ENCODE results near the gene KCNQ1. TPM values are rescaled to one million over a fixed set of nuclear protein-coding genes. Genes with fewer than 3 reads are reported as not detected.

KCNQ1 gene
- total and polyA plus RNA-seq, 2 experiments from 2014 or later = not detected

- H3K4me3 ChIP-seq = no peak overlapping the region
- no peak overlapping the region for H2AFZ ChIP-seq
- DNase-seq = no peak
- H3K9me2 ChIP-seq (ENCODE audit: insufficient read depth) = no peaks in the 10 kb centered on the region
- peaks cover 39% of the 10 kb centered on the region for H3K27me3 ChIP-seq (replicated peaks; ENCODE audit: insufficient read depth)
- no peaks in the 10 kb centered on the region for H3K79me2 ChIP-seq (ENCODE audit: insufficient read depth)
- H4K20me1 ChIP-seq (ENCODE audit: insufficient read depth) = no peaks in the 10 kb centered on the region
- H3K27ac ChIP-seq = no peak overlapping the region
- in situ Hi-C loops (cut with MboI) = no loop called here
- H3K4me1 ChIP-seq (ENCODE audit: insufficient read depth) = no peaks in the 10 kb centered on the region
- H3F3A ChIP-seq (ENCODE audit: insufficient read depth) = no peaks in the 10 kb centered on the region
- no peaks in the 10 kb centered on the region for H3K9me3 ChIP-seq (ENCODE audit: low read depth)
- H3K4me2 ChIP-seq (ENCODE audit: unreplicated experiment) = no peak overlapping the region
- H3K9ac ChIP-seq = no peak overlapping the region
- H3K36me3 ChIP-seq (ENCODE audit: low read depth) = no peaks in the 10 kb centered on the region
- WGBS, 2 experiments (ENCODE audit: low coverage in 1 of 2, low lambda C conversion rate in 2 of 2, missing lambda C conversion rate in 2 of 2) = 63 to 79% methylated on average over 2 of the region's 2 CpGs
- no peak for TF ChIP-seq EZH2 (IDR thresholded peaks at IDR 0.05; ENCODE audit: insufficient read depth, poor library complexity, severe bottlenecking)
- TF ChIP-seq EZH2phosphoT487 (IDR thresholded peaks at IDR 0.05; ENCODE audit: insufficient read depth, low read depth) = no peak
These were observed 108.4 kb downstream of the KCNQ1 start for GRCh38 chr11:2553198-2553597.

GRCh38 chr11:2553886-2554285 lies 109.1 kb downstream of the KCNQ1 start:
- peaks cover 39% of the 10 kb centered on the region for H3K27me3 ChIP-seq (replicated peaks; ENCODE audit: insufficient read depth)

GRCh38 chr11:2554338-2555207 lies 109.8 kb downstream of the KCNQ1 start:
- WGBS, 2 experiments (ENCODE audit: low coverage in 1 of 2, low lambda C conversion rate in 2 of 2, missing lambda C conversion rate in 2 of 2) = 70 to 71% methylated on average over 16 of the region's 16 CpGs
- in situ Hi-C loops (cut with MboI) = no loop called here
- TF ChIP-seq EZH2 (IDR thresholded peaks at IDR 0.05; ENCODE audit: insufficient read depth, poor library complexity, severe bottlenecking) (no peak), EZH2phosphoT487 (IDR thresholded peaks at IDR 0.05; ENCODE audit: insufficient read depth, low read depth) (no peak)

More at GRCh38 chr11:2553886-2554285, 109.1 kb downstream of the KCNQ1 start:
- H3K4me1 ChIP-seq (ENCODE audit: insufficient read depth) = no peaks in the 10 kb centered on the region
- no peaks in the 10 kb centered on the region for H3K79me2 ChIP-seq (ENCODE audit: insufficient read depth)
- no peak overlapping the region for H3K4me3 ChIP-seq
- no peaks in the 10 kb centered on the region for H4K20me1 ChIP-seq (ENCODE audit: insufficient read depth)
- H3K4me2 ChIP-seq (ENCODE audit: unreplicated experiment) = no peak overlapping the region
- in situ Hi-C loops (cut with MboI) = no loop called here
- no peaks in the 10 kb centered on the region for H3K36me3 ChIP-seq (ENCODE audit: low read depth)
- no peaks in the 10 kb centered on the region for H3K9me3 ChIP-seq (ENCODE audit: low read depth)
- no peak overlapping the region for H3K27ac ChIP-seq
- H3K9ac ChIP-seq = no peak overlapping the region
- no peaks in the 10 kb centered on the region for H3K9me2 ChIP-seq (ENCODE audit: insufficient read depth)
- no peak for TF ChIP-seq EZH2phosphoT487 (IDR thresholded peaks at IDR 0.05; ENCODE audit: insufficient read depth, low read depth)
- no peak for TF ChIP-seq EZH2 (IDR thresholded peaks at IDR 0.05; ENCODE audit: insufficient read depth, poor library complexity, severe bottlenecking)
- DNase-seq = no peak
- H2AFZ ChIP-seq = no peak overlapping the region
- no peaks in the 10 kb centered on the region for H3F3A ChIP-seq (ENCODE audit: insufficient read depth)
- WGBS, 2 experiments (ENCODE audit: low coverage in 1 of 2, low lambda C conversion rate in 2 of 2, missing lambda C conversion rate in 2 of 2) = 65 to 66% methylated on average over 9 of the region's 9 CpGs

GRCh38 chr11:2555336-2555735 lies 110.5 kb downstream of the KCNQ1 start:
- Histone ChIP-seq H3K4me1 (ENCODE audit: insufficient read depth) (no peaks in the 10 kb centered on the region), H3K4me3 (no peak overlapping the region), H3K4me2 (ENCODE audit: unreplicated experiment) (no peak overlapping the region), H3K27ac (no peak overlapping the region), H4K20me1 (ENCODE audit: insufficient read depth) (no peaks in the 10 kb centered on the region), H3K27me3 (replicated peaks; ENCODE audit: insufficient read depth) (peaks cover 39% of the 10 kb centered on the region), H3K36me3 (ENCODE audit: low read depth) (no peaks in the 10 kb centered on the region), H3K9ac (no peak overlapping the region), H3K9me2 (ENCODE audit: insufficient read depth) (no peaks in the 10 kb centered on the region), H2AFZ (no peak overlapping the region), H3K79me2 (ENCODE audit: insufficient read depth) (no peaks in the 10 kb centered on the region), H3F3A (ENCODE audit: insufficient read depth) (no peaks in the 10 kb centered on the region), H3K9me3 (ENCODE audit: low read depth) (no peaks in the 10 kb centered on the region)
- WGBS, 2 experiments (ENCODE audit: low coverage in 1 of 2, low lambda C conversion rate in 2 of 2, missing lambda C conversion rate in 2 of 2) = 69 to 70% methylated on average over 11 of the region's 11 CpGs
- no peak for TF ChIP-seq EZH2phosphoT487 (IDR thresholded peaks at IDR 0.05; ENCODE audit: insufficient read depth, low read depth)
- TF ChIP-seq EZH2 (IDR thresholded peaks at IDR 0.05; ENCODE audit: insufficient read depth, poor library complexity, severe bottlenecking) = no peak
- in situ Hi-C loops (cut with MboI) = no loop called here
- no peak for DNase-seq

More at GRCh38 chr11:2554338-2555207, 109.8 kb downstream of the KCNQ1 start:
- Histone ChIP-seq H3K27ac (no peak overlapping the region), H3K9me3 (ENCODE audit: low read depth) (no peaks in the 10 kb centered on the region), H3K27me3 (replicated peaks; ENCODE audit: insufficient read depth) (peaks cover 39% of the 10 kb centered on the region), H3K36me3 (ENCODE audit: low read depth) (no peaks in the 10 kb centered on the region), H3K4me1 (ENCODE audit: insufficient read depth) (no peaks in the 10 kb centered on the region), H3K4me2 (ENCODE audit: unreplicated experiment) (no peak overlapping the region), H4K20me1 (ENCODE audit: insufficient read depth) (no peaks in the 10 kb centered on the region), H3K4me3 (no peak overlapping the region), H3K79me2 (ENCODE audit: insufficient read depth) (no peaks in the 10 kb centered on the region), H3K9me2 (ENCODE audit: insufficient read depth) (no peaks in the 10 kb centered on the region), H3K9ac (no peak overlapping the region), H3F3A (ENCODE audit: insufficient read depth) (no peaks in the 10 kb centered on the region), H2AFZ (no peak overlapping the region)
- DNase-seq = no peak
